Small intestine (tissue), 7 donors: ENCODE measurements around the gene CTRB1. TPM values are rescaled to one million over a fixed set of nuclear protein-coding genes. Genes with fewer than 3 reads are reported as not detected.
"Not testable (repeated sequence)": the region's sequence is repeated elsewhere in the genome, so short reads cannot be mapped to it uniquely, and the experiment has no call there.

Experiments used
- DNase-seq, 2 donors: peaks; one replicate each; pipeline versions ENCODE4 v3.0.0 to v3.0.0-alpha.2; 2013
- FAIRE-seq: peaks from 2 replicates; lab custom pipeline; 2012; peaks lifted over from hg19 to GRCh38; lab: Jason Lieb, UNC
- H3K27ac ChIP-seq, 3 donors: one replicate each; pipeline ENCODE4 v1.5.1; 2013; ENCODE audit warnings: low read length in 2 of 3, mild to moderate bottlenecking in 2 of 3, control low read depth in 1 of 3, inconsistent platforms in 1 of 3, low read depth in 1 of 3, moderate library complexity in 1 of 3
- H3K27me3 ChIP-seq, 3 donors: one replicate each; pipeline ENCODE4 v1.6.1; 2013; ENCODE audit warnings: low read length in 3 of 3, inconsistent platforms in 1 of 3; ENCODE audit not compliant: control insufficient read depth in 3 of 3, insufficient read depth in 3 of 3
- H3K36me3 ChIP-seq, 3 donors: one replicate each; pipeline ENCODE4 v1.6.1; 2013; ENCODE audit warnings: low read length in 3 of 3, inconsistent platforms in 1 of 3, low read depth in 1 of 3, mild to moderate bottlenecking in 1 of 3, moderate library complexity in 1 of 3; ENCODE audit not compliant: control insufficient read depth in 3 of 3, insufficient read depth in 2 of 3
- H3K4me1 ChIP-seq, 3 donors: one replicate each; pipeline ENCODE4 v1.6.1; 2013; ENCODE audit warnings: low read length in 2 of 3, inconsistent platforms in 1 of 3, low read depth in 1 of 3, mild to moderate bottlenecking in 1 of 3, moderate library complexity in 1 of 3; ENCODE audit not compliant: control insufficient read depth in 3 of 3, insufficient read depth in 2 of 3
- H3K4me3 ChIP-seq, 3 donors: one replicate each; pipeline ENCODE4 v1.5.1; 2013; ENCODE audit warnings: low read length in 3 of 3, control low read depth in 1 of 3, inconsistent platforms in 1 of 3, low read depth in 1 of 3, mild to moderate bottlenecking in 1 of 3, moderate library complexity in 1 of 3
- H3K9me3 ChIP-seq, 2 donors: one replicate each; pipeline ENCODE4 v1.6.1; 2013; ENCODE audit warnings: low read depth in 1 of 2, low read length in 1 of 2; ENCODE audit not compliant: control insufficient read depth in 2 of 2, insufficient read depth in 1 of 2
- whole genome bisulfite sequencing, 3 donors: extraction: QIAGEN DNeasy Blood & Tissue Kit; methylation state at CpG; one replicate each; pipeline ENCODE4 v1.1.7; 2013; 5-methylcytosine and 5-hydroxymethylcytosine counted together
- polyA plus RNA-seq, 4 donors: library from polyadenylated mRNA; stranded (reverse) in 3 of 4; unstranded in 1 of 4; fragments of 200-250 nt in 3 of 4; fragments of 120-200 nt in 1 of 4; gene quantifications; one replicate each; pipeline versions ENCODE4 v1.2.1 to v1.2.3, GENCODE V29; 2013
- donor health status: healthy with polysubstance abuse.
- donor health status: control.
- donor health status: control.
- donor health status: Bipolar disorder and iron deficiency.
- donor health status: healthy.

Gene CTRB1
- polyA plus RNA-seq, 4 donors, result 0.04 to 23.7 (median 3.6) TPM

- no peaks in the 10 kb centered on the region for H3K9me3 ChIP-seq
- H3K36me3 ChIP-seq, result no peaks in the 10 kb centered on the region
- WGBS, 3 donors, result 22 to 34% (median 30%) methylated on average over 18 of the region's 18 CpGs
- H3K27me3 ChIP-seq, result peaks cover 0 to 12% (median 0%) of the 10 kb centered on the region in 3 donors
- no peaks in the 10 kb centered on the region for H3K4me1 ChIP-seq
- DNase-seq (no peak), FAIRE-seq (no peak)
- H3K27ac ChIP-seq, result no peak overlapping the region
- no peak overlapping the region for H3K4me3 ChIP-seq
Measured at GRCh38 chr16:75198135-75198600, 20.6 kb upstream of the CTRB1 start.

GRCh38 chr16:75202069-75202590 is 16.7 kb upstream of the CTRB1 start:
- DNase-seq (no peak), FAIRE-seq (no peak)
- WGBS, 3 donors, result 77 to 91% (median 84%) methylated on average over 13 of the region's 13 CpGs
- no peaks in the 10 kb centered on the region for H3K36me3 ChIP-seq
- no peaks in the 10 kb centered on the region for H3K4me1 ChIP-seq
- H3K27ac ChIP-seq, result no peak overlapping the region
- H3K4me3 ChIP-seq, result no peak overlapping the region
- peaks cover 0 to 7% (median 0%) of the 10 kb centered on the region in 3 donors for H3K27me3 ChIP-seq
- H3K9me3 ChIP-seq, result no peaks in the 10 kb centered on the region

- Histone ChIP-seq H3K27me3 (peaks cover 0 to 2% (median 0%) of the 10 kb centered on the region in 3 donors), H3K27ac (no peak overlapping the region), H3K36me3 (no peaks in the 10 kb centered on the region), H3K4me1 (no peaks in the 10 kb centered on the region), H3K4me3 (no peak overlapping the region), H3K9me3 (no peaks in the 10 kb centered on the region)
- WGBS, 3 donors, result 90 to 93% (median 91%) methylated on average over 12 of the region's 12 CpGs
- no peak for FAIRE-seq
- no peak for DNase-seq
Measured at GRCh38 chr16:75203096-75203495, 15.7 kb upstream of the CTRB1 start.

GRCh38 chr16:75203667-75204409 is 14.9 kb upstream of the CTRB1 start:
- WGBS, 3 donors, result 65 to 86% (median 73%) methylated on average over 13 of the region's 13 CpGs
- FAIRE-seq (no peak), DNase-seq (no peak)
- H3K4me1 ChIP-seq, result no peaks in the 10 kb centered on the region
- H3K36me3 ChIP-seq, result no peaks in the 10 kb centered on the region
- peaks cover 0 to 3% (median 0%) of the 10 kb centered on the region in 3 donors for H3K27me3 ChIP-seq
- no peak overlapping the region for H3K4me3 ChIP-seq
- H3K9me3 ChIP-seq, result no peaks in the 10 kb centered on the region
- no peak overlapping the region for H3K27ac ChIP-seq

- DNase-seq (no peak), FAIRE-seq (no peak)
- Histone ChIP-seq H3K9me3 (no peaks in the 10 kb centered on the region), H3K27me3 (peaks cover 0 to 3% (median 0%) of the 10 kb centered on the region in 3 donors), H3K4me3 (no peak overlapping the region), H3K36me3 (no peaks in the 10 kb centered on the region), H3K4me1 (no peaks in the 10 kb centered on the region), H3K27ac (no peak overlapping the region)
- WGBS, 3 donors, result 88 to 93% (median 90%) methylated on average over 4 to 6 of the region's 6 CpGs
Measured at GRCh38 chr16:75204410-75204758, 14.4 kb upstream of the CTRB1 start.

- H3K27ac ChIP-seq, H3K4me1 ChIP-seq, FAIRE-seq, H3K27me3 ChIP-seq, H3K9me3 ChIP-seq, DNase-seq, H3K36me3 ChIP-seq, H3K4me3 ChIP-seq: not testable (repeated sequence)
- WGBS, 3 donors, result no CpG with 5 or more reads among the region's 20 CpGs
Measured at GRCh38 chr16:75204905-75205304, 13.9 kb upstream of the CTRB1 start.

- not testable (repeated sequence) for H3K9me3 ChIP-seq, FAIRE-seq, H3K4me1 ChIP-seq, H3K4me3 ChIP-seq, H3K27me3 ChIP-seq, H3K36me3 ChIP-seq, DNase-seq, H3K27ac ChIP-seq
- WGBS, 3 donors, result 65 to 87% methylated on average over 4 to 10 of the region's 19 CpGs; no CpG with 5 or more reads in 1 of the 3 donors
Measured at GRCh38 chr16:75205438-75205837, 13.3 kb upstream of the CTRB1 start.

GRCh38 chr16:75205961-75206748 is 12.6 kb upstream of the CTRB1 start:
- not testable (repeated sequence) for FAIRE-seq, H3K27me3 ChIP-seq, H3K9me3 ChIP-seq, H3K27ac ChIP-seq, H3K4me3 ChIP-seq, H3K4me1 ChIP-seq, H3K36me3 ChIP-seq, DNase-seq
- 68 to 82% (median 77%) methylated on average over 15 to 22 of the region's 25 CpGs for WGBS, 3 donors
